Activated effector memory CD4-positive, alpha-beta T cell treated with anti-CD3 and anti-CD28 coated beads, Interleukin-2, amount 50 U/mL, for 16 hours (primary cell): ENCODE measurements around the gene CD99.
"Not testable (repeated sequence)": the region's sequence is repeated elsewhere in the genome, so short reads cannot be mapped to it uniquely, and the experiment has no call there.

ENCODE experiments used
- DNase-seq: peaks from one replicate; pipeline ENCODE4 v3.0.0-alpha.2; 2020

The CD99 gene

GRCh38 chrX:2690856-2691542 is at the start of gene CD99:
Gene CD99 (plus strand): TSS chrX:2691295. CDS start chrX:2691361, 66 bp downstream.
- DNase-seq: peak; percentile 96

GRCh38 chrX:2642146-2642545 is 48.9 kb upstream of the CD99 start:
- DNase-seq: no peak

GRCh38 chrX:2642791-2643190 is 48.3 kb upstream of the CD99 start:
- DNase-seq: no peak

GRCh38 chrX:2643880-2644279 is 47.2 kb upstream of the CD99 start:
- no peak for DNase-seq

GRCh38 chrX:2645563-2645962 is 45.5 kb upstream of the CD99 start:
- DNase-seq: no peak

- no peak for DNase-seq
Measured at GRCh38 chrX:2647627-2648026, 43.5 kb upstream of the CD99 start.

- no peak for DNase-seq
Measured at GRCh38 chrX:2650037-2650436, 41.1 kb upstream of the CD99 start.

- no peak for DNase-seq
Measured at GRCh38 chrX:2650865-2651264, 40.2 kb upstream of the CD99 start.

GRCh38 chrX:2652106-2652505 is 39.0 kb upstream of the CD99 start:
- DNase-seq: no peak

- no peak for DNase-seq
Measured at GRCh38 chrX:2654436-2655340, 36.4 kb upstream of the CD99 start.

- no peak for DNase-seq
Measured at GRCh38 chrX:2656257-2656836, 34.7 kb upstream of the CD99 start.

GRCh38 chrX:2657532-2658113 is 33.5 kb upstream of the CD99 start:
- no peak for DNase-seq

- DNase-seq: no peak
Measured at GRCh38 chrX:2658585-2659292, 32.4 kb upstream of the CD99 start.

GRCh38 chrX:2662586-2662985 is 28.5 kb upstream of the CD99 start:
- no peak for DNase-seq

- DNase-seq: no peak
Measured at GRCh38 chrX:2664502-2664901, 26.6 kb upstream of the CD99 start.

GRCh38 chrX:2665387-2666304 is 25.4 kb upstream of the CD99 start:
- DNase-seq: no peak

GRCh38 chrX:2666491-2666890 is 24.6 kb upstream of the CD99 start:
- DNase-seq: no peak

GRCh38 chrX:2670978-2671377 is 20.1 kb upstream of the CD99 start:
- no peak for DNase-seq

- no peak for DNase-seq
Measured at GRCh38 chrX:2672084-2672483, 19.0 kb upstream of the CD99 start.

- DNase-seq: no peak
Measured at GRCh38 chrX:2673611-2674010, 17.5 kb upstream of the CD99 start.

GRCh38 chrX:2675657-2676200 is 15.4 kb upstream of the CD99 start:
- not testable (repeated sequence) for DNase-seq
